Activated T-helper 1 cell treated with anti-CD3 and anti-CD28 coated beads, Interleukin-2, amount 50 U/mL, for 16 hours (primary cell): ENCODE data around the gene SNRPD3.
"Not testable (repeated sequence)": the region's sequence is repeated elsewhere in the genome, so short reads cannot be mapped to it uniquely, and the experiment has no call there.

ENCODE experiments used
- DNase-seq, 2 donors: peaks; one replicate each; pipeline ENCODE4 v3.0.0-alpha.2; 2020; ENCODE audit warnings: low read depth in 1 of 2, low spot score in 1 of 2

Gene SNRPD3

DNA sequence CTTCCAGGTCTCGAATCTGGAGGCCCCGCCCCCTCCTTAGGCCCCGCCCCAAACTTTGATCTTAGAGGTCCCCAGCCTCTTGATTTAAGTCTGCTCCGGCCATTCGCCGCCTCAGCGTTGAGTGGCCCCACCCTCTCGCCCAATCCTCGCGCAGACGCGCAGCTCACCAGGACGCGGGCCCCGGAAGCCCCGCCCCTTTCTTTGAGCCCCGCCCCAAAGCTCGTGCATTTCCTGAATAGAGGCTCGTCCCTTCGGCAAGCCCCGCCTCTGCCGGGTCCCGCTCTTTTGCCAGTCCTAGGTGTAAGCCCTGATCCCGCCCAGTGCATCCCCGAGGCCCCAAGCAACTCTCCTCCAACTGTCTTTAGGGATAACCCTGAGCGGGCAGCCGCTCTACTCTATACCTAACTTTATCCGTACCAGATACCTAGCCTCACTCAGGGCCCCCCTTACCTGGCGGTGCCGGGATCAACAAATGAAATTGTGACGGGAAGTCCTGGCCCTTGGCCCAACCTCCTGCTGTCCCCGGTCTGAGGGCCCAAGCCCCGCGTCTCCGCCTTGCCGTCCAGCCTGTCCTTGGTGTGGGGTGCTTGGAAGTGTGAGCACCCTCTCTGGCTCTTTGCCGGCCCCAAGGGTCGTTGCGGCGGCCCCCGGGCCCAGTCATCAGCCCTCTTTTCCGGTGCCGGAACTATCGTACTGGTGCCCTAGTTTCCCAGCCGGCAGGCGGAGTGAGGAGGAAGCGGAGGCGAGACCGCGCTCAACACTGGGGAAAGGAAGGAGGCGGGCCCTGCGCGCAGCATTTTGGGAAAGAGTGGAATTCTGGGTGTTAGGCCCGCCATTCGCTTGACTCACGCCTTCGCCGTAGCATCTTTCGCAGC is at the start of gene SNRPD3:
TSS of gene SNRPD3 (plus strand) at position 835 of the 875 bp plus-strand sequence. CDS start 1,676 bp downstream, outside the sequence.
- DNase-seq = peak; percentile 99 to 100

DNA sequence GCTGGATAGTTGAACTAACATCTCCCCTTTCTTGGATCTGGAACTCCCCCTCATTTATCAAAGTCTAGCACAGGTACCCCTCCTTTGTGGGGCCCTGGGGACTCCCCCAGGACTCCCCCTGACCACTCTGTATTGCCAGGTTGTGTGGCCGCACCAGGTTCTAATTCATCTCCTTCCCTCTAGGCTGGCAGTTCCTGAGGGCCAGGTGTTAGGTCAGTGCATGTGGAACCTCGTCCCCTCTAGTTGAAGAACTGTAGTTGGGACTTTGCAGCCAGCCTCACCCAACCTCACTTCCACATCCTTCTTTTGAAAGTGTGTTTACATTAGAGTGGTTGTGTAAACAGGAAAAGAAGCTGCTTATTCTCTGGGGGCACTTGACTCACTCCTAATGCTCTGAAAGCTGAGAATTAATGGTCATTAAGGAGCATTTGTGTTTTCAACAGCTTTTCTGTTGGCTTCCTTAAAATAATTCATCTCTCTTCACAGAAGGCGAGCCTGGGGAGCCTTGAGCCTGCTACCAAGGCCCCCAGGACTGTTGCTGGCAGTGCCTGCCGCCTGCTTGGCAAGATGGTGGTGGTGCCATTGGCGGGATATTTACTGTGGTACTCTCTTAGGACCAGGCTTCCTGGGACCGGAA is 48.9 kb upstream of the SNRPD3 start:
- DNase-seq = no peak

DNA sequence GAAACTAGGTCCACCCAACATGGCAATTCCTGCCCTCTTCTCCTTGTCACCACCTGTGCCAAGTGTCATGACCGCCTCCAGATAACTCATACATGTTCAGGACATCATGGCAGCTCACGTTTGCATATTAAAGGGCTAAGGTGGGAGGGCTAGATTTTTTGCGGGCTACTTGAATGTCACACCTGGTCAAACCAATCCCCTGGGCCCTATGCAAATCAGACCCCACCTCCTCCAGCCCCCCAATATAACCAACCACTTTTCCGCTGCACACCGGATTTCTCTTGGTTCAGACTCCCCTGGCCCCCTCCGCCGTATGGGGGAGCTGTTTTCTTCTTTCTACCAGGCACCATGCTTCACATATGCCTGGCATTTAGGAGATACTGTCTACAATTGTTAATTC is 48.1 kb upstream of the SNRPD3 start:
- DNase-seq = no peak

DNA sequence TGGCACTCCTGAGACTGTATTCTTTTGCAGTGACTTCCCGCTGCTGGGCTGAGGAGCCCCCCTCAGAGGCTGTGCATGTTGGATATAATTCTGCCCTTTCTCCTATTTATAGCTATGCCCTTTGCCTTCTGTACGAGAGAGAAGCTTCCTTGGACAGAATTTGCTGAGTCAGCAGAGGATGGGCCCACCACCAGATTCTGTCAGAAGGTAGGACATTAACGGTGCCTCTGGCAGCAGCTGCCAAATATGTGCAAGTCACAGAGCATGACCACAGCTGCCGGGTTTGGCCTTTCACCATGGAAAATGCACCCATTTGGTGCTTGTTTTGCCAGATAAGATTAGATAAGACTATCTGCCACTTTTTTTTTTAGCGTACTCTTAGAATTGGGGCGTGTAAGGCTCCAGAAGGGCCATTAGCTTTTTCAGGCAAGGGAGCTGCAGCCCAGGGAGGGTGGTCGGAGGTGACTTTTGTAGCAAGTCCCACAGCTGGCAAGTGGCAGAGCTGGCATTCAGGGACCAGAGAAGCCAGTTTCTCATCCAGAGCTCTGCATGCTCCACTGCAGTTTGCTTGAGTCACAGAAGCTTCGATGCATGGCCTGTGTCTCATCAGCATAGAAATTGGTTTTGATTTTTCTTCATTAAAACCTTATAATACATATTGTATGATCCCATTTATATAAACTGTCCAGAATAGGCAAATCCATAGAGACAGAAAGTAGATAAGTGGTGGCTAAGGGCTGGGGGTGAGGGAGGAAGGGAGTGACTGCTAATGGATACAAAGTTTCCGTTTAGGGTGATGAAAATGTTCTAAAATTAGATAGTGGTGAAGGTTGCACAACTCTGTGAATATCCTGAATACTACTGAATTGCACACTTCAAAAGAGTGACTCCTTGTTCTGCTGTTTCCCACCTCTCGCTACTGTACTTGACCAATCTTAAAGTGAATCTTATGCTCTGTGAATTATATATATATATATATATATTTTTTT is 44.9 kb upstream of the SNRPD3 start:
- DNase-seq = no peak

DNA sequence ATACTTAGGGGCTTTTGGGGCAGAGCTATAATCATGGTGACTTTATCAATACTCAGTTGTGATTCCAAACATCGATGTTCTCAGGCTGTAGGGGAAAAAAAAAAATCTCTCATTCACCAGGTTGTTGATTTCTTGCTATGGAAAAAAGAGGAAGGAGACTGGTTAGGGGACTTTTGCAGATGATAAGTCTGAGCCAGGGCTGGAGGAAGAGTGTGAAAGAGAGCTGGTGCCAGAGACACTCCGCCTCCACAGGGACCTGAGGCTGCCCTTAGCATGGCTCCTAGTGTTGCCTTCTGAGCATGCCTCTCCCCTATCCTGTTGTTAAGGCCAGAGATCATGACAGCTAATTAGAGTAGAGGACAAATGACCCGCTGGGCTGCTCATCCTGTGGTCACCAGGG is 43.8 kb upstream of the SNRPD3 start:
- no peak for DNase-seq

DNA sequence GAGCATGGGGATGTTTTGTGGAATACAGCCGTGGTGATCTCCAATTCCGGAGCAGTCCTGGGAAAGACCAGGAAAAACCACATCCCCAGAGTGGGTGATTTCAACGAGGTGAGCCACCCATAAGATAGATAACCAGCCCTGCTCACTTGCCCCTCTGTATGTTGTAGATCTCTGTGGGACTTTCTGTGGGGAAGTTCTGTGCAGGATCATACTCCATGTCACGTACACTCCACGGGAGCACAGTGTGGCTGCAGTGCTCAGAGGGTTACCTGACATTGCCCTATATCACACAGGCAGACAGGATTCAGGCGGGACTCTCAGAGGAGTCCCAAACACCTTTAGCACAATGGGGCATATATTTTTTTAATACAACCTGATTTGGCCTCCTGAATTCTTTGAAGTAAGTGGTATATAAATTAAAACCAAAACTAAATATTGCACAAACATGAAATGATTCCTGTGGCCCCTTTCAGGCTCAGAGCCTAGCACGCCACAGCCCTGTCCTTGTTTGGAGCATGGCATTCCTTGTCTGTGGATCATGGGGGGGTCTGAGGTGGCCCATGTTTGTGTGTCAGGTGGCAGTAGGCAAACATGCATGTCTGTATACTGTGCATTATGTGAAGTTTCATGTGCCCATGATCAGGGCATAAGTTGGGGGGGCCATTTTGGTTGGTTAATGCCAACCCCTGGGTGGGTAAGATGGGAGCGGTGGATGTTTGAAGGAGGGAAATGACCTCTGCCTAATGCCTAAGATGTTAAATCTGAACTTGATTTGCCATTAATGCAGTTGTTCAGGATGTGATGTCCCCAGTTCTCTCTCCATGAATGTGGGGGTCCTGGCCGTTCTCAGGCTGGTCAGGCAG is 42.2 kb upstream of the SNRPD3 start:
- DNase-seq = no peak

DNA sequence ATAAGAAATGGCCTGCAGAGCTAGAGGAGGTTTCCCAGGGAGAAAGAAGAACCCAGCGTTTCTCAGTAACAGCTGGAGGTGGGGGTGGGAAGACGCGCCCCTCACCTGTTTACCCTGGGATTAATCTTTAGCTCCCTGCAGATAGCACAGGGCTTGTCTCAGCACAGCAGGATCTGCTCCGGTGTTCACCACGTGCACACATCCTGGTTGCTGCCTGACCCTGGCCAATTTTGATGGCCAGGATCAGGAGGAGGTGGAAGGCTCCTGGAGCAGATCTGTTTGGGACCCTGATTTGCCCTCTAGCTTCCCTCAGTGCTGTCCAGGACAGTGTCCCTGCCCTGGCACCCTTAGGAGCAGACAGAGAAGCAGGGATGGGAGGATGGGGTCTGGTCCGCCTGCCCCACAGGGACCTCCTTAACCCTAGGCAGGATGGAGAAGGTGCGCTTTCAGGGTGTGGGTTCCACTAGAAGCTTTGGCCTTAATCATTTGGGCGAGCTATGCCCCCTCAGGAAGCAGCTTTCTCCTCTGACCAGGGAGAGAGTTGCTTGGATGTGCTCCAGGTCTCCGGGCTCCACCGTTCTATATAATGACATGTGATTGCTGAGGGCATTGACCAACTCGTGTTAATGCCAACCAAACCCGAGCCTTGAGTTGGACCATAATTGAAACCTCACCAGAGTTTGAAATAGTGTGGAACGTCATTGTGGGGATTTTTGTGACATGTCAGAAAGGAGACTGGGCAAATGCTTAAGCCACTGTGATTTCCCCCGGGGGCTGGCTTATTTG is 41.4 kb upstream of the SNRPD3 start:
- DNase-seq = no peak

DNA sequence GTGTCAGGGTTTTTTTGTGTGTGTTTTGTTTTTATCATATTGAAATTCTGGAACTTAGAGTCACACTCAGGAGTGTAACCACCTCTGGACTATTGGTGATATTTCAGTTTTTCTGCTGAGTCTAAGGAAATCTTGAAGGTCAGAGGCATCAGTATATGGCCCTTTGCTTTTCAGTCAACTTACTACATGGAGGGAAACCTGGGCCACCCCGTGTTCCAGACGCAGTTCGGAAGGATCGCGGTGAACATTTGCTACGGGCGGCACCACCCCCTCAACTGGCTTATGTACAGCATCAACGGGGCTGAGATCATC is 40.8 kb upstream of the SNRPD3 start:
- DNase-seq = no peak

DNA sequence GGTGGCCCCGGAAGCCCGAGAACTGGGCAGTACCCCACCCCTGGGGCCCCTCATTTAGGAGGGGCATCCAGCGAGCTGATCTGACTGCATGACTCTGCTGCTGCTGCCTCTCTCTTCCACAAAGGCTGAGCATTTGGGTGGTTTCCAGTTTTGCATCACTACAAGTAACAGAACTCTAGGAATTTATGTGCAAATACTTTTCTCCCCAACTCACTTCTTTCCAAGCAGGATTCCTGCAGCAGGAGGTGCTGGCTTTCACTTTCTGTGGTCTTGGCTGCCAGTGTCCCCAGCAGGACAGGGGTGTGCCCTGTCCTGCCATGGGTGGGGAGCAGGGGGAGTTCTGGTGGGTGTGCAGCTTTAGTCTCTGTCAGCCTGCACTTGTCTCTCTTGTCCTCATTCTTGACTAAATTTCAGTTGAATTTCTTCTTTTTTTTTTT is 39.5 kb upstream of the SNRPD3 start:
- no peak for DNase-seq

DNA sequence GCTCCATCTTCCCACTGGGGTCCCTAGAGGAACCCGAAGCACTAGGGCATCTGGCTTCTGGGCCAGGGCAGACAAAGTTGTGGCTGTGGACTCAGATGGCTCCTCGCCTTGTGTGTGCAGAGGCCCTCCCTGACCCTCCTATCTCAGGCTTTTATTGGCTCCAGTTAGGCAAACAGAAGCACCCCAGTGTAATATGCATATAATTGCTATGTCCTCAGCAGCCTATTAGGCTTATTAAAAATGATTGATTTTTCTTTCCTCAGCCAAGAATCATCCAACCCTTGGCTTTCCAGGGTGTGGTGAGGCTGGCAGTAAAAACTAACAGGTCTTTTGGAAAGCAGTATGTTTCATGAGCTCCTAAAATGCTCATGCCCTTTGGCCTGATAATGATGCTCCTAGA is 38.4 kb upstream of the SNRPD3 start:
- DNase-seq = no peak

DNA sequence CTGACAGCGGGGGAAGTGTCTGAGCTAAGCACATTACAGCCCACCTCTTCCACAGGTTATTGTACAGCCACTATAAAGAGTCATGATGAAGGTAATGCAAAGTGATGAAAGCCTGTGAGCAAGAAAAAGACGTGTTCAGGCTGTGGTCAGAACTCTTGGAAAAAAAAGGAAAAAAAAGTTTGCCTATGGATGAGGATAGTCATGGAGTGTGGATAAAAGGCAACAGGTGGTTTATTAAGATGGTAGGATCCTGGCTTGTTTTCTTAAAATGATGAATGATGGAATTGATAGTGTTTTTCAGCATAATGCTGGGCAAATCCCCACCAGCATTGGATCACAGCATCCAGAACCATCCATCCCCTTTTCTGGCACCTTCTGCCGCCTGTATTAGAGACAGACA is 37.6 kb upstream of the SNRPD3 start:
- DNase-seq = no peak

DNA sequence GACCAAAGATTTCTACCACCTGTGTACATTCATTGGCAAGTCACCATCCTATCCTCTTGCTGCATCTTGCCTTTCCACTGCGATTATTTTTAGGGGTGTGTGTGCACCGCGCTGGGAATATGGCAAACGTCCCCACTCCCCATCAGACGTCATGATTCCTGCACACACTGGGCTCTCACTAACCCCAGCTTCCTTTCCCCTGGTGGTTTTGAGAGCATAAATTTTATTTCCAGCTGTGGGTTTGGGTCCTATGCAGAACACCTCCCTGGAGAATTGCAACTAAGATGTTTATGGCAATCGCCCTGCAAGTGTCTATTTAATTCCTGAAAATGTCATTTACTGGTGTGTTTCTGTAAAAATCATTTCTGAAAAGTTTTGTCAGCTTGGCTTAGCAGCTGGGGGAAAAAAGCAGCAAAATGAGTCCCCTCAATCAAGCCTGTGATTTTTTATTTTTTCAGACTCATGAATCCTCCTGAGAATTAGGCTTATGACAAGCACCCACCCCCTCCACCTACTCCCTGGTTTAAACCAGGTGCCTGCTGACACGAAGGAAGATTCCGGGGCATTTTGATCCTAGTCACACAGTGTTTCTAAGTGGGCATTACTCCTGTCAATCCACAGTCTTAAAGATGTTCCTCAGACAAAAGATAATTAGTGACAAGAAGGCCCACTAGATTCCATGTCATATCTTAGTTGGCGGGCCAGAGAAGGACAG is 36.9 kb upstream of the SNRPD3 start:
- DNase-seq = no peak

DNA sequence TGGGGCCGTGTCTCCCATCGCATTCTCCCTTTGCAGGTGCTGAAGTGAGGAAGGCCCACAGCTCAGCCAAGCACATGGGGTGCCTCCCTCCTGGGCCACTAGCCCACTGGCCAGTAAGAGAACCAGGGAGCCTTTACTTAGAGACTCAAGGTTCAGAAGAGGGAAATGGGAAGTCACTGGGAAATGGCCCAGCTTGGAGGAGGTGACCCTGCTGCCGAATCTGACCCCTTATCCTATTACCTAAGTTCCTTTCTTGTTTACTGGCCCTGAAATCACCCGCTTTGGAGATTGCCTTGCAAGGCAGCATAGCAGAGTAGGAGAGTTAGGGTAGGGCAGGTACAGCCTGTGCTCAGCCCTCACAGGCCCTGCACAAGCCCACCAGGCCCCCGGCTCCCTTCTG is 36.3 kb upstream of the SNRPD3 start:
- DNase-seq = no peak

DNA sequence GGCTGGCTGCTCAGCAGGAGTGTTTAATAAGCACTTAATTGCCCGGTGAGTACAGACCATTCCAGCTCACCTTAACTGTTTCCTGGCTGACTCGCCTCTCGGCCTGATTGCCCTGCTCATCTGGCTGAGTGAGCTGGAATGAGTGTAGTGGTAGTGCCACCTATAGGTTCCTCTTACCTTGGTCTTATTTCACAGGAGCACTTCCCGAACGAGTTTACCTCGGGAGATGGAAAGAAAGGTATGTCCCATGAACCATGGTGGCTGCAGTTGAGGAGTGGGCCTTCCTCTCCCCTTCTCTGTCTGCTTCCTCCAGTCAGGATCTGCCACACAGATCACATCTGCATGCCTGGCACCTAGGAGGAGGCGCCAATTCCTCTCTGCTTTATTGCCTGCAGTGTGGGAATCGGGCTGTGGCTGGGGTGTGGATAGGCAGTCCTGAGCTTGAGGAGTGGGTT is 34.0 kb upstream of the SNRPD3 start:
- DNase-seq = no peak

DNA sequence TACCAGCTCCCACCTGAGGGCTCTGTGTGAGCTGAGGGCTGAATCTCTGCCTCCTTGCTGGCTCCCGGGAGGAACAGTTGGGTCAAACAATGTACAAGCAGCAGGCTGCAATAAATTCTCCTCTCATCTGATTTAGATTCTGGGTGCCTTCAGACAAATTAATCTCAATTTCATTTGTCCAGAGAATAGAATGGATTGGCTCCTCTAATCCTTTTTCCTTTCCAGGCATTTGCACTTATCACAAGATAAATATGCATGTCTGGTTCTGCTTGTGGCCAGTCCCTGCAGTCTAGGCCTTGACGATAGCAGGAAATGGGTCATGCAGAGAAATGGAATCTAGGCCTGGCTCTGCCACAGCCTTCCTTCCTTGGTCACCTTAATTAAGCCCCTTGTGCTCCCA is 31.9 kb upstream of the SNRPD3 start:
- no peak for DNase-seq

DNA sequence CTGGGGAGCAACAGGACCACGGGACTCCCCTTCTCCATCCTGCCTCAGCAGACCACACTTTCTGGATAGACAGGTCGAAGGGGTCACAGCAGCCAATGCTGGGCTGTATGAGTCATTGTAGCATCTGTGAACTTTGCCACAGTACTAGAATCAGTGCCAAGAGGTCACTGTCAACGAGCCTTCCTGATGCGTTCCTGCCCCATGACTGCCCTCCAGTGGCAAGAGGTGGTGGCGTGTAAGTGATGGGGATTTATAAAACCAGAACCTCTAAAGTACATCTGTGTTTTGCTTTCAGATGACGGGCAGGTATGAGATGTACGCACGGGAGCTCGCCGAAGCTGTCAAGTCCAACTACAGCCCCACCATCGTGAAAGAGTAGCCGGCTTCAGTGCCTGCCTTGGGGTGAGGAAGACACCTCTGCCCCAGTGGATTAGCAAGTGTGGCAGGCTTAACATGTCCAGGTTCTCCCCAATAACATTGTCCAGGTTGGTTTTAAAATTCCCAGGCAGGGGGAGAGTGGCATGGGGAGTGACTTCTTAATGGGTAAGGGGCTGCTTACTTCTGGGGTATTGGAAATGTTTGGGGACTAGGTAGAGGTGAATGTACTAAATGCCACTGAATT is 30.3 kb upstream of the SNRPD3 start:
- DNase-seq = peak; percentile 49 to 53

DNA sequence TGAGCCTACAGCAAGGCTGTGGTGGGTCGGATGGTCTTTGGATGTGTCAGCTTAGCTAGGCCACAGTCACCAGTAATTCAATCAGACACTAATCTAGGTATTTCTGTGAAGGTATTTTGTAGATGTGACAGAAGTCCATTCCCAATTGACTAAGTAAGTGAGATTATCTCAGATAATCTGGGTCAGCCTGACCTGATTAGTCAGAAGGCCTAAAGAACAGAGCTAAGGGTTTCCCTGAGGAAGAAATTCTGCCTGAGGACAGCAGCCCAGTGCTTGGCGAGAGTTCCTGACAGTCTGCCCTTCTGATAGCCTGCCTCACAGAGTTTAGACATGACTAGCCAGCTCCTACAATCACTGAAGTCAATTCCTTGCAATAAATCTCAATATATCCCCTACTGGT is 29.6 kb upstream of the SNRPD3 start:
- no peak for DNase-seq

DNA sequence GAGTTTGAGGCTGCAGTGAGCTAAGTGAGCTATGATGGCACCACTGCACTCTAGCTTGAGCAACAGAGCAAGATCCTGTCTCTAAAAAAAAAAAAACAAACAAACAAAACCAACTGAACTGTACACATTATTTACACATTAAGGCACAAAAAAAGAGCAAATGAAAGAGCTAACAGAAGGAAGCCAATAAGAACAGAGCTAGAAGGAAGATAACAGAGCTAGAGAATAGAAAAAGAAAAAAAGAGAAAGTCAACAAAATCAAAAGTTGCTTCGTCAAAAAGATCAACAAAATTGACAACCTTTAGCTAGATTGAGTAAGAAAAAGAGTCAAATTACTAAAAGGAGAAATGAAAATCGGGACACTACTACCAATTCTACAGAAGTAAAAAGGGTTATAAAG is 25.9 kb upstream of the SNRPD3 start:
- no peak for DNase-seq

DNA sequence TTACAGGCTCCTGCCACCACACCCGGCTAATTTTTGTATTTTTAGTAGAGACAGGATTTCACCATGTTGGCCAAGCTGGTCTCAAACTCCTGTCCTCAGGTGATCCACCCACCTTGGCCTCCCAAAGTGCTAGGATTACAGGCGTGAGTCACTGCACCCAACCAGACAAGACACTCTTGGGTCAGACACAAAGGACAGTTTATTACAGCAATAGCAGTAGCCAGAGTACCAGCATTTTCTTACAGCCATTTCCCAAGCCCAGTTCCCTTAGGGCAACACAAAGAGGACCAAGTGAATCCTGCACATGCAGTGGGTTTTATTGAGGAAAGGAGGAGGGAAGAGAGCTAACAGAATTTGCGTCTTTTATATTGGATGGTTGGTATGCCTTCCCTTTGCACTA is 24.8 kb upstream of the SNRPD3 start:
- DNase-seq = not testable (repeated sequence)
